GM18907 (cell line): Measurements from ENCODE around the gene PTRH2.
"Not testable (repeated sequence)": the region's sequence is repeated elsewhere in the genome, so short reads cannot be mapped to it uniquely, and the experiment has no call there.

Experiments used
- ATAC-seq: cut with Tn5 transposase; IDR thresholded peaks from one replicate; pipeline ENCODE4 v1.9.1; 2021; ENCODE audit warnings: mild to moderate bottlenecking, moderate library complexity; ENCODE audit not compliant: unreplicated experiment

Gene PTRH2

DNA sequence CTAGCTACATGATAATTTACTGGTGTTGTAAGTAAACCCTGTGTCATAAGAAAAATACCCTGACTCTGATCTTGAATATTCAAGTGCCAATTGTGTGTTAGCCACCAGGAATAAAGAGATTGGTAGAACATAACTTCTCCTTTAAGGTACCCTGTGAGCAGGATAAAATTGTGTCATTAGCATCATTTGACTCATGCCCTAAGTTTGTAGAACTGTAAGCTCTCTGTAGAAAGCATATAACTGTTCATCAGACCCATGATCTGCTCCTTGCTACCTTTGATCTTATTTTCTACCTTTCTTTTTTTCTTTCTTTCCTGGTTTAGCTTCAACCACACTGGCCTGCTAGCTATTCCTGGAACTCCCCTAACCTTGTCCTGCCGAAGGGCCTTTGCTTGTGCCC is 35.8 kb downstream of the PTRH2 start:
- ATAC-seq, result no peak

DNA sequence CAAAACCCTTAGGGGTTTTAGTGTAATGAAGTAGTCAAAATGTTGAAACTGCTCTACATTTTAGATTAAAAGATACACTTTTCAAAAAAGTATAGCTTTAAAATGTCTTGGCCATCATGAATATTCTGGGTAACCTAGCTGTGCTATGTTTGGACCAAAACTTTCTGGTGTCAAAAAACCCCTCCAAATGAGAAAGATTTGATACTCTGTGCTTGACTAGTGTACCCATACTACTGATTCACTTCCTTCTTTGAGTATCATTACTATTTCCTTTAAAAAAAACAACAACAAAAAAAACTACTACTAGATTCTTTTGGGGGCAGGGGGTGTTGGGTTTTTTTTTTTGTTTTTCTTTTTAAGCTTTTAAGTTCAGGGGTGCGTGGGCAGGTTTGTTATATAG is 37.3 kb downstream of the PTRH2 start:
- no peak for ATAC-seq

- peak; percentile 61 for ATAC-seq
These were observed 37.8 kb downstream of the PTRH2 start for GRCh38 chr17:59669411-59669810.

- no peak for ATAC-seq
These were observed 38.4 kb downstream of the PTRH2 start for GRCh38 chr17:59668816-59669215.

DNA sequence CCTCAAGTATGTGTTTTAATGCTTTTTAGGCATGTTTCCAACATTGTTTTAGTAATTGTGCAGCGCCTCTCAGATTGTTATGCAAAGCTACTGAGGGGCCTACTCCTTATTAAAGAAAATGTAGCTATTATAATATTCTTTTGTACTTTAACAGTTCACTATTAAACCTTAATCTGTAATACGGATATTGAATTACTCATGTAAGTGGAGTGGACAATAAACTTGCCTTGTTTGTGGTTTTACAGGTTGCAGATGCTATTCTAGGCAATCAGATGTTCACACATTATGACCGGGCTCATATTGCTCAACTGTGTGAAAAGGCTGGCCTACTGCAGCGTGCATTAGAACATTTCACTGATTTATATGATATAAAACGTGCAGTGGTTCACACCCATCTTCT is 41.0 kb downstream of the PTRH2 start:
- ATAC-seq, result no peak

- not testable (repeated sequence) for ATAC-seq
These were observed 50.6 kb downstream of the PTRH2 start for GRCh38 chr17:59656624-59657023.

- ATAC-seq, result no peak
These were observed 55.1 kb downstream of the PTRH2 start for GRCh38 chr17:59652119-59652518.

DNA sequence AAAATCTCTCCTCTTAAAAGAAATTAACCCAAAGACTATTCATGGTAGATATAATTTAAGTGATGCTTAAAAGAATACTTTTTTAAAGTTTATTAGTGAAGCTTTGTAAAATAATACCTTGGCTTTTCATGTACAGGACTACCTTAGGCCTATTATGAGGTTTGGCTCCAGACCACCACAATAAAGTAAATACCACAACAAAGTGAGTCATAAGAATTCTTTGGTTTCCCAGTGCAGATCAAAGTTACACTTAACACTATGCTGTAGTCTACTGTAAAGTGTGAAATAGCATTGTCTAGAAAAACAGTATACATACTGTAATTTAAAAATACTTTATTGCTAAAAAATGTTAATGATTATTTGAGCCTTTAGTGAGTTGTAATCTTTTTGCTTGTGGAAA is 55.9 kb downstream of the PTRH2 start:
- ATAC-seq, result no peak

- ATAC-seq, result no peak
These were observed 56.6 kb downstream of the PTRH2 start for GRCh38 chr17:59650642-59651041.

GRCh38 chr17:59649886-59650285 is 57.3 kb downstream of the PTRH2 start:
- no peak for ATAC-seq
